GM19468 (cell line): ENCODE data around the gene PANK1.

Experiments used
- ATAC-seq: cut with Tn5 transposase; IDR thresholded peaks from one replicate; pipeline ENCODE4 v1.9.1; 2021; ENCODE audit warnings: mild to moderate bottlenecking, moderate library complexity, moderate number of reproducible peaks; ENCODE audit not compliant: unreplicated experiment; ENCODE audit errors: extremely low read depth

The PANK1 gene

GRCh38 chr10:89653410-89653869, 8.4 kb upstream of the PANK1 start:
- ATAC-seq = no peak

GRCh38 chr10:89652806-89653370, 7.8 kb upstream of the PANK1 start:
- ATAC-seq = no peak

- ATAC-seq = no peak
These were observed 7.0 kb upstream of the PANK1 start for GRCh38 chr10:89651916-89652573.

- no peak for ATAC-seq
These were observed 6.3 kb upstream of the PANK1 start for GRCh38 chr10:89651205-89651915.

- no peak for ATAC-seq
These were observed 4.0 kb upstream of the PANK1 start for GRCh38 chr10:89649051-89649450.

- ATAC-seq = no peak
These were observed 3.0 kb upstream of the PANK1 start for GRCh38 chr10:89648074-89648473.

- no peak for ATAC-seq
These were observed 2.0 kb upstream of the PANK1 start for GRCh38 chr10:89646889-89647657.

GRCh38 chr10:89645742-89646172, 715 bp upstream of the PANK1 start:
- ATAC-seq = no peak

GRCh38 chr10:89644691-89644966, 413 bp downstream of the PANK1 start:
- peak; percentile 2 for ATAC-seq

- ATAC-seq = peak; percentile 56
These were observed 991 bp downstream of the PANK1 start for GRCh38 chr10:89643812-89644690.

- no peak for ATAC-seq
These were observed 1.6 kb downstream of the PANK1 start for GRCh38 chr10:89643431-89643811.

GRCh38 chr10:89642193-89642592, 2.8 kb downstream of the PANK1 start:
- no peak for ATAC-seq

GRCh38 chr10:89640241-89640640, 4.8 kb downstream of the PANK1 start:
- ATAC-seq = no peak

- no peak for ATAC-seq
These were observed 5.7 kb downstream of the PANK1 start for GRCh38 chr10:89639326-89639725.

- no peak for ATAC-seq
These were observed 7.9 kb downstream of the PANK1 start for GRCh38 chr10:89637113-89637512.

- no peak for ATAC-seq
These were observed 10.4 kb downstream of the PANK1 start for GRCh38 chr10:89634637-89635036.

GRCh38 chr10:89633484-89633883, 11.6 kb downstream of the PANK1 start:
- no peak for ATAC-seq

- ATAC-seq = no peak
These were observed 12.2 kb downstream of the PANK1 start for GRCh38 chr10:89632824-89633223.

GRCh38 chr10:89627830-89628229, 17.2 kb downstream of the PANK1 start:
- no peak for ATAC-seq
